Upper lobe of left lung (tissue), 6 donors: ENCODE data around the gene SNX4. TPM values are rescaled to one million over a fixed set of nuclear protein-coding genes. Genes with fewer than 3 reads are reported as not detected.

ENCODE experiments used
- ATAC-seq, 2 donors: fragments of 200-7000 bp; cut with Tn5 transposase; one replicate each; pipeline ENCODE4 v1.9.1; 2022; ENCODE audit warnings: mild to moderate bottlenecking in 2 of 2, moderate library complexity in 2 of 2; ENCODE audit not compliant: low FRiP score in 2 of 2
- DNase-seq, 2 donors: peaks; one replicate each; pipeline ENCODE4 v3.0.0-alpha.2; 2019 to 2020
- H3K27ac ChIP-seq, 4 donors: fragments of 200-600 bp; sonication (generic); one replicate each; pipeline ENCODE4 v1.5.1; 2016 to 2019
- H3K27me3 ChIP-seq, 4 donors: fragments of 200-600 bp; sonication (generic); one replicate each; pipeline ENCODE4 v1.5.1; 2017 to 2019
- H3K36me3 ChIP-seq, 4 donors: fragments of 200-600 bp; sonication (generic); one replicate each; pipeline ENCODE4 v1.5.1; 2016 to 2019
- H3K4me1 ChIP-seq, 4 donors: fragments of 200-600 bp; sonication (generic); one replicate each; pipeline ENCODE4 v1.5.1; 2018 to 2019
- H3K4me3 ChIP-seq, 4 donors: fragments of 200-600 bp; sonication (generic); one replicate each; pipeline ENCODE4 v1.5.1; 2017 to 2019; ENCODE audit warnings: mild to moderate bottlenecking in 2 of 4, moderate library complexity in 1 of 4
- H3K9me3 ChIP-seq, 4 donors: fragments of 200-600 bp; sonication (generic); one replicate each; pipeline ENCODE4 v1.5.1; 2018 to 2019
- CTCF ChIP-seq, 6 experiments: fragments of 450-650 bp in 4 of 6; fragments of 200-600 bp in 2 of 6; sonication (generic) in 2 of 6; IDR thresholded peaks; one replicate each; pipeline ENCODE4 v1.5.1; 2016 to 2019; ENCODE audit warnings: antibody characterized with exemption in 6 of 6
- EP300 ChIP-seq, 4 donors: sonication (generic); formaldehyde crosslinking; IDR thresholded peaks; one replicate each; pipeline ENCODE4 v1.5.1; 2017; ENCODE audit warnings: antibody characterized with exemption in 4 of 4, control low read depth in 2 of 4
- POLR2A ChIP-seq, 4 donors: fragments of 450-650 bp; IDR thresholded peaks; one replicate each; pipeline ENCODE4 v1.5.1; 2016 to 2017; ENCODE audit warnings: antibody characterized with exemption in 4 of 4, mild to moderate bottlenecking in 2 of 4
- POLR2AphosphoS5 ChIP-seq, 2 donors: sonication (generic); formaldehyde crosslinking; IDR thresholded peaks; one replicate each; pipeline ENCODE4 v1.5.1; 2017; ENCODE audit warnings: antibody characterized with exemption in 2 of 2
- WGBS, 2 donors: methylation state at CpG; one replicate each; pipeline ENCODE4 v1.1.5; 2017 to 2018; 5-methylcytosine and 5-hydroxymethylcytosine counted together
- total RNA-seq, 6 donors: library from RNA; depleted of rRNA in 4 of 6; stranded (reverse); fragments of >200 nt in 4 of 6; gene quantifications; one replicate each; pipeline versions ENCODE4 v1.1.0 to v1.2.1, GENCODE V29; 2016 to 2021
- donor health status: DM: no; HTN: no; CAD: no; lungs with moderate emphysema.
- donor health status: DM: no; HTN: yes; CAD: no; lungs with severe emphysema.

The SNX4 gene
- total RNA-seq, 6 donors from 2014 or later, result 31.1 to 72.4 (median 41.8) TPM

GRCh38 chr3:125440970-125441369 lies 79.0 kb downstream of the SNX4 start:
- H3K9me3 ChIP-seq, result peaks cover 0 to 6% (median 0%) of the 10 kb centered on the region in 4 donors
- no peaks in the 10 kb centered on the region for H3K27me3 ChIP-seq
- H3K27ac ChIP-seq, result no peak overlapping the region
- TF ChIP-seq EP300 (IDR thresholded peaks at IDR 0.05) (no peak), CTCF (IDR thresholded peaks at IDR 0.05) (no peak), POLR2A (IDR thresholded peaks at IDR 0.05) (no peak), POLR2AphosphoS5 (IDR thresholded peaks at IDR 0.05) (no peak)
- no peak overlapping the region for H3K4me3 ChIP-seq
- DNase-seq (no peak), ATAC-seq (no peak)
- H3K4me1 ChIP-seq, result no peaks in the 10 kb centered on the region
- 85 to 89% methylated on average over 2 of the region's 2 CpGs for WGBS, 2 donors
- peaks cover 0 to 6% (median 0%) of the 10 kb centered on the region in 4 donors for H3K36me3 ChIP-seq

- 17 to 59% methylated on average over 1 to 3 of the region's 3 CpGs for WGBS, 2 donors
- H3K9me3 ChIP-seq, result peaks cover 0 to 6% (median 0%) of the 10 kb centered on the region in 4 donors
- no peaks in the 10 kb centered on the region for H3K27me3 ChIP-seq
- peak in 1 of 2 donors; percentile 70 for ATAC-seq
- H3K4me1 ChIP-seq, result no peaks in the 10 kb centered on the region
- H3K36me3 ChIP-seq, result peaks cover 0 to 3% (median 0%) of the 10 kb centered on the region in 4 donors
- no peak overlapping the region for H3K27ac ChIP-seq
- TF ChIP-seq POLR2A (IDR thresholded peaks at IDR 0.05), result no peak
- no peak for TF ChIP-seq EP300 (IDR thresholded peaks at IDR 0.05)
- TF ChIP-seq POLR2AphosphoS5 (IDR thresholded peaks at IDR 0.05), result no peak
- TF ChIP-seq CTCF (IDR thresholded peaks at IDR 0.05), result no peak
- no peak overlapping the region for H3K4me3 ChIP-seq
- DNase-seq, result peak in 1 of 2 donors; percentile 70
Measured at GRCh38 chr3:125440559-125440955, 79.4 kb downstream of the SNX4 start.

GRCh38 chr3:125437631-125438435 lies 82.2 kb downstream of the SNX4 start:
- DNase-seq (peak in 1 of 2 donors; percentile 48), ATAC-seq (peak in 1 of 2 donors; percentile 78)
- Histone ChIP-seq H3K4me1 (no peaks in the 10 kb centered on the region), H3K36me3 (no peaks in the 10 kb centered on the region), H3K27me3 (no peaks in the 10 kb centered on the region), H3K4me3 (no peak overlapping the region), H3K27ac (no peak overlapping the region), H3K9me3 (peaks cover 0 to under 1% (median 0%) of the 10 kb centered on the region in 4 donors)
- 52 to 56% methylated on average over 9 of the region's 9 CpGs for WGBS, 2 donors
- TF ChIP-seq POLR2AphosphoS5 (IDR thresholded peaks at IDR 0.05) (no peak), POLR2A (IDR thresholded peaks at IDR 0.05) (no peak), EP300 (IDR thresholded peaks at IDR 0.05) (no peak), CTCF (IDR thresholded peaks at IDR 0.05) (peak; percentile 55 to 94 (median 78))

- H3K9me3 ChIP-seq, result no peaks in the 10 kb centered on the region
- no peak overlapping the region for H3K27ac ChIP-seq
- no peak for DNase-seq
- 82 to 90% methylated on average over 7 of the region's 7 CpGs for WGBS, 2 donors
- no peak overlapping the region for H3K4me3 ChIP-seq
- H3K4me1 ChIP-seq, result no peaks in the 10 kb centered on the region
- TF ChIP-seq CTCF (IDR thresholded peaks at IDR 0.05) (no peak), POLR2A (IDR thresholded peaks at IDR 0.05) (no peak), EP300 (IDR thresholded peaks at IDR 0.05) (no peak), POLR2AphosphoS5 (IDR thresholded peaks at IDR 0.05) (no peak)
- no peak for ATAC-seq
- no peaks in the 10 kb centered on the region for H3K36me3 ChIP-seq
- no peaks in the 10 kb centered on the region for H3K27me3 ChIP-seq
Measured at GRCh38 chr3:125436921-125437320, 83.1 kb downstream of the SNX4 start.
